CD4-positive, alpha-beta T cell (primary cell): ENCODE measurements around the gene PBX1. TPM values are rescaled to one million over a fixed set of nuclear protein-coding genes. Genes with fewer than 3 reads are reported as not detected.

Experiments
- ATAC-seq: fragments of 200-7000 bp; cut with Tn5 transposase; one replicate; pipeline ENCODE4 v1.10.0; 2022; ENCODE audit warnings: mild to moderate bottlenecking; ENCODE audit not compliant: poor library complexity
- CTCF ChIA-PET: fragments of 350-600 bp; sonication (Branson Sonifier 250); formaldehyde crosslinking; loops from one replicate; lab custom pipeline; 2021; ENCODE audit warnings: antibody characterized with exemption, inconsistent platforms; lab: Charles Lee
- POLR2A ChIA-PET: fragments of 350-600 bp; sonication (Branson Sonifier 250); formaldehyde crosslinking; loops from one replicate; lab custom pipeline; 2021; ENCODE audit warnings: antibody characterized with exemption, inconsistent platforms; lab: Charles Lee
- DNase-seq, 14 experiments: peaks; one replicate each; pipeline ENCODE4 v3.0.0-alpha.2; 2013 to 2020; ENCODE audit warnings: mixed read lengths in 2 of 14
- H3K27ac ChIP-seq, 2 donors: one replicate each; pipeline versions ENCODE4 v1.5.1 to v1.7.0; 2013; ENCODE audit warnings: low read length in 2 of 2, low read depth in 1 of 2, mild to moderate bottlenecking in 1 of 2
- H3K27me3 ChIP-seq, 2 experiments: 1 replicate in 1 of 2; 2 replicates in 1 of 2; pipeline versions ENCODE4 v1.6.1 to v1.7.0; 2013; ENCODE audit warnings: low read length in 2 of 2, control low read depth in 1 of 2, mild to moderate bottlenecking in 1 of 2, moderate library complexity in 1 of 2; ENCODE audit not compliant: insufficient read depth in 2 of 2, control insufficient read depth in 1 of 2
- H3K36me3 ChIP-seq: one replicate; pipeline ENCODE4 v1.6.1; 2013; ENCODE audit warnings: low read length, control low read depth; ENCODE audit not compliant: insufficient read depth
- H3K4me1 ChIP-seq: one replicate; pipeline ENCODE4 v1.6.1; 2013; ENCODE audit warnings: low read length, control low read depth; ENCODE audit not compliant: insufficient read depth
- H3K4me3 ChIP-seq: one replicate; pipeline ENCODE4 v1.5.1; 2013; ENCODE audit warnings: mild to moderate bottlenecking, low read length, moderate library complexity
- H3K9me3 ChIP-seq, 2 experiments: 1 replicate in 1 of 2; 2 replicates in 1 of 2; pipeline versions ENCODE4 v1.6.1 to v1.7.0; 2013; ENCODE audit warnings: low read length in 2 of 2, mild to moderate bottlenecking in 2 of 2, control low read depth in 1 of 2, moderate library complexity in 1 of 2; ENCODE audit not compliant: control insufficient read depth in 1 of 2, insufficient read depth in 1 of 2
- H3K27ac Mint-ChIP-seq: one replicate; pipeline ENCODE4 v1.8.0; 2020; ENCODE audit warnings: mixed read lengths
- H3K27me3 Mint-ChIP-seq: one replicate; pipeline ENCODE4 v1.8.0; 2021; ENCODE audit warnings: mixed read lengths
- H3K36me3 Mint-ChIP-seq: one replicate; pipeline ENCODE4 v1.8.0; 2021; ENCODE audit warnings: low read depth, mixed read lengths
- H3K4me1 Mint-ChIP-seq: one replicate; pipeline ENCODE4 v1.8.0; 2021; ENCODE audit warnings: low read depth, mixed read lengths
- H3K4me3 Mint-ChIP-seq: one replicate; pipeline ENCODE4 v1.8.0; 2020; ENCODE audit warnings: mild to moderate bottlenecking, mixed read lengths
- H3K9me3 Mint-ChIP-seq: one replicate; pipeline ENCODE4 v1.8.0; 2020; ENCODE audit warnings: mixed read lengths
- CTCF ChIP-seq: fragments of 200-600 bp; IDR thresholded peaks from one replicate; pipeline ENCODE4 v1.8.0; 2022; ENCODE audit warnings: antibody characterized with exemption, mild to moderate bottlenecking
- intact Hi-C, 2 experiments: fragments of 100-400 bp; cut with DNase I in 1 of 2; cut with micrococcal nuclease in 1 of 2; formaldehyde crosslinking; loops; one replicate each; pipeline versions ENCODE4 v1.15.1 to v1.9.0; 2023 to 2025; cut with DNase I, micrococcal nuclease
- total RNA-seq, 174 experiments: library from RNA in 2 of 174; stranded (reverse) in 2 of 174; gene quantifications; one replicate each; pipeline ENCODE4 v1.2.3 and lab custom pipeline; 2021 to 2026

PBX1 gene
- total RNA-seq, 2 experiments from 2014 or later: 0.64 to 0.96 TPM

GRCh38 chr1:164748253-164748899 is 189.4 kb downstream of the PBX1 start:
- TF ChIP-seq CTCF: no peak
- DNase-seq (no peak), ATAC-seq (no peak)
- Histone ChIP-seq H3K9me3 (no peaks in the 10 kb centered on the region), H3K27ac (no peak overlapping the region), H3K27me3 (no peaks in the 10 kb centered on the region), H3K4me1 (no peaks in the 10 kb centered on the region), H3K36me3 (no peaks in the 10 kb centered on the region), H3K4me3 (no peak overlapping the region)
- H3K27me3 Mint-ChIP-seq: peaks cover 5% of the 10 kb centered on the region
- H3K4me3 Mint-ChIP-seq: no peak overlapping the region
- H3K36me3 Mint-ChIP-seq: no peaks in the 10 kb centered on the region
- no peak overlapping the region for H3K27ac Mint-ChIP-seq
- ChIA-PET CTCF (no interaction called here), POLR2A (no interaction called here)
- H3K4me1 Mint-ChIP-seq: no peaks in the 10 kb centered on the region
- H3K9me3 Mint-ChIP-seq: no peaks in the 10 kb centered on the region
- intact Hi-C loops: no loop called here

- no peaks in the 10 kb centered on the region for H3K4me1 Mint-ChIP-seq
- Histone ChIP-seq H3K27me3 (no peaks in the 10 kb centered on the region), H3K27ac (no peak overlapping the region), H3K36me3 (no peaks in the 10 kb centered on the region), H3K4me3 (no peak overlapping the region), H3K9me3 (peaks cover 0 to 3% of the 10 kb centered on the region in 2 experiments), H3K4me1 (no peaks in the 10 kb centered on the region)
- no peak for ATAC-seq
- H3K9me3 Mint-ChIP-seq: no peaks in the 10 kb centered on the region
- no peak for TF ChIP-seq CTCF
- intact Hi-C loops: no loop called here
- no peak overlapping the region for H3K27ac Mint-ChIP-seq
- DNase-seq: no peak
- no peaks in the 10 kb centered on the region for H3K36me3 Mint-ChIP-seq
- H3K27me3 Mint-ChIP-seq: peaks cover 4% of the 10 kb centered on the region
- CTCF ChIA-PET: no interaction called here
- POLR2A ChIA-PET: no interaction called here
- H3K4me3 Mint-ChIP-seq: no peak overlapping the region
Observed at GRCh38 chr1:164753521-164754077, 194.6 kb downstream of the PBX1 start.

GRCh38 chr1:164754088-164754600 is 195.2 kb downstream of the PBX1 start:
- intact Hi-C loops: no loop called here
- H3K4me3 Mint-ChIP-seq: no peak overlapping the region
- ATAC-seq (no peak), DNase-seq (no peak)
- H3K9me3 ChIP-seq: peaks cover 0 to 3% of the 10 kb centered on the region in 2 experiments
- no peak overlapping the region for H3K27ac Mint-ChIP-seq
- ChIA-PET POLR2A (no interaction called here), CTCF (no interaction called here)
- H3K4me3 ChIP-seq: no peak overlapping the region
- no peaks in the 10 kb centered on the region for H3K4me1 ChIP-seq
- H3K9me3 Mint-ChIP-seq: no peaks in the 10 kb centered on the region
- peaks cover 4% of the 10 kb centered on the region for H3K27me3 Mint-ChIP-seq
- no peaks in the 10 kb centered on the region for H3K27me3 ChIP-seq
- H3K27ac ChIP-seq: no peak overlapping the region
- TF ChIP-seq CTCF: no peak
- H3K36me3 ChIP-seq: no peaks in the 10 kb centered on the region
- H3K36me3 Mint-ChIP-seq: no peaks in the 10 kb centered on the region
- no peaks in the 10 kb centered on the region for H3K4me1 Mint-ChIP-seq
